Keratinocyte (primary cell): ENCODE data around the gene PNPLA8. TPM values are rescaled to one million over a fixed set of nuclear protein-coding genes. Genes with fewer than 3 reads are reported as not detected.

ENCODE experiments used
- DNase-seq: peaks from one replicate; pipeline ENCODE4 v3.0.0-alpha.2; 2011; ENCODE audit warnings: low read depth, missing footprints, low spot score
- FAIRE-seq: peaks from 2 replicates; lab custom pipeline; 2011; peaks lifted over from hg19 to GRCh38; lab: Jason Lieb, UNC
- H2AFZ ChIP-seq: 2 replicates; pipeline ENCODE4 v1.6.0; 2012; ENCODE audit warnings: low read length, control low read depth, inconsistent platforms; ENCODE audit not compliant: control insufficient read depth
- H3K27ac ChIP-seq: 2 replicates; pipeline ENCODE4 v1.5.1; 2011; ENCODE audit warnings: low read length; ENCODE audit not compliant: control insufficient read depth, insufficient read depth
- H3K27me3 ChIP-seq: 3 replicates; pipeline ENCODE4 v1.6.0; 2011; ENCODE audit warnings: low read length; ENCODE audit not compliant: control insufficient read depth, insufficient read depth; ENCODE audit errors: extremely low read depth
- H3K36me3 ChIP-seq, 2 experiments: 2 replicates in 1 of 2; 3 replicates in 1 of 2; pipeline ENCODE4 v1.5.1; 2011; ENCODE audit warnings: low read length in 2 of 2, mild to moderate bottlenecking in 1 of 2; ENCODE audit not compliant: control insufficient read depth in 2 of 2, insufficient read depth in 2 of 2; ENCODE audit errors: extremely low read depth in 1 of 2
- H3K4me1 ChIP-seq: 3 replicates; pipeline ENCODE4 v1.5.1; 2011; ENCODE audit warnings: low read length; ENCODE audit not compliant: control insufficient read depth, insufficient read depth; ENCODE audit errors: extremely low read depth
- H3K4me2 ChIP-seq: 3 replicates; pipeline ENCODE4 v1.6.0; 2011; ENCODE audit warnings: low read depth, low read length; ENCODE audit not compliant: control insufficient read depth, insufficient read depth; ENCODE audit errors: extremely low read depth
- H3K4me3 ChIP-seq, 3 experiments: fragments of 200-600 bp in 1 of 3; sonication (generic) in 1 of 3; 2 replicates in 2 of 3; 3 replicates in 1 of 3; pipeline ENCODE4 v1.5.1; 2011 to 2016; ENCODE audit warnings: low read length in 3 of 3, mild to moderate bottlenecking in 3 of 3, control low read depth in 2 of 3, inconsistent platforms in 1 of 3, low read depth in 1 of 3, mixed read lengths in 1 of 3, mixed run types in 1 of 3, moderate library complexity in 1 of 3; ENCODE audit not compliant: control insufficient read depth in 2 of 3, insufficient read depth in 2 of 3; ENCODE audit errors: extremely low read depth in 1 of 3
- H3K79me2 ChIP-seq: 2 replicates; pipeline ENCODE4 v1.6.0; 2012; ENCODE audit warnings: low read length; ENCODE audit not compliant: control insufficient read depth, insufficient read depth
- H3K9ac ChIP-seq: 3 replicates; pipeline ENCODE4 v1.6.0; 2011; ENCODE audit warnings: low read length; ENCODE audit not compliant: control insufficient read depth, insufficient read depth; ENCODE audit errors: extremely low read depth
- H3K9me1 ChIP-seq: 3 replicates; pipeline ENCODE4 v1.6.0; 2011; ENCODE audit warnings: low read length; ENCODE audit not compliant: control insufficient read depth, insufficient read depth; ENCODE audit errors: extremely low read depth
- H3K9me3 ChIP-seq: 2 replicates; pipeline ENCODE4 v1.5.1; 2012; ENCODE audit warnings: low read depth, low read length; ENCODE audit not compliant: control insufficient read depth
- H4K20me1 ChIP-seq: 3 replicates; pipeline ENCODE4 v1.6.0; 2011; ENCODE audit warnings: low read length; ENCODE audit not compliant: control insufficient read depth, insufficient read depth; ENCODE audit errors: extremely low read depth
- EZH2 ChIP-seq: IDR thresholded peaks from one replicate; pipeline ENCODE4 v1.6.1; 2012; ENCODE audit warnings: inconsistent platforms, mild to moderate bottlenecking, low read length, moderate library complexity
- dilution Hi-C: fragments of 300-500 bp; cut with MboI; formaldehyde crosslinking; loops from one replicate; pipeline ENCODE4 v1.7.0; 2020; ENCODE audit warnings: low sequenced_read_pairs; ENCODE audit not compliant: extremely low pct_ligation_motif_present
- polyA plus RNA-seq, 5 experiments: library from polyadenylated mRNA; depleted of rRNA in 3 of 5; stranded (reverse) in 3 of 5; stranded (forward) in 1 of 5; unstranded in 1 of 5; fragments of >200 nt; gene quantifications; 1 replicate in 1 of 5; 2 replicates in 3 of 5; 3 replicates in 1 of 5; pipeline versions ENCODE4 v1.2.1 to v1.2.3, GENCODE V29; 2011 to 2012; ENCODE audit warnings: missing spikeins in 2 of 5, low read depth in 1 of 5, low replicate concordance in 1 of 5
- TF ChIP-seq, protein P1 (sequence below), 3 experiments: IDR thresholded peaks in 1 of 3; conservative IDR thresholded peaks in 1 of 3; optimal IDR thresholded peaks in 1 of 3; 2 replicates in 2 of 3; 3 replicates in 1 of 3; pipeline versions ENCODE3 to v1.5.1; 2011; ENCODE audit warnings: low read length in 3 of 3, mild to moderate bottlenecking in 3 of 3, moderate library complexity in 2 of 3, control low read depth in 1 of 3, inconsistent platforms in 1 of 3; ENCODE audit not compliant: insufficient read depth in 2 of 3; ENCODE audit errors: extremely low read depth in 1 of 3

Gene PNPLA8
- polyA plus RNA-seq, 1 donor (not counting 4 experiments of a cell fraction or from before 2014, with no cell fraction given) = 23.1 TPM

GRCh38 chr7:108537229-108537628 lies 11.3 kb upstream of the PNPLA8 start:
- H3K9ac ChIP-seq = no peak overlapping the region
- no peak overlapping the region for H3K4me3 ChIP-seq
- no peak overlapping the region for H2AFZ ChIP-seq
- H3K27me3 ChIP-seq = no peaks in the 10 kb centered on the region
- FAIRE-seq (no peak), DNase-seq (no peak)
- H3K79me2 ChIP-seq = no peaks in the 10 kb centered on the region
- no peaks in the 10 kb centered on the region for H3K9me3 ChIP-seq
- H3K4me2 ChIP-seq = no peak overlapping the region
- TF ChIP-seq, protein P1, sequence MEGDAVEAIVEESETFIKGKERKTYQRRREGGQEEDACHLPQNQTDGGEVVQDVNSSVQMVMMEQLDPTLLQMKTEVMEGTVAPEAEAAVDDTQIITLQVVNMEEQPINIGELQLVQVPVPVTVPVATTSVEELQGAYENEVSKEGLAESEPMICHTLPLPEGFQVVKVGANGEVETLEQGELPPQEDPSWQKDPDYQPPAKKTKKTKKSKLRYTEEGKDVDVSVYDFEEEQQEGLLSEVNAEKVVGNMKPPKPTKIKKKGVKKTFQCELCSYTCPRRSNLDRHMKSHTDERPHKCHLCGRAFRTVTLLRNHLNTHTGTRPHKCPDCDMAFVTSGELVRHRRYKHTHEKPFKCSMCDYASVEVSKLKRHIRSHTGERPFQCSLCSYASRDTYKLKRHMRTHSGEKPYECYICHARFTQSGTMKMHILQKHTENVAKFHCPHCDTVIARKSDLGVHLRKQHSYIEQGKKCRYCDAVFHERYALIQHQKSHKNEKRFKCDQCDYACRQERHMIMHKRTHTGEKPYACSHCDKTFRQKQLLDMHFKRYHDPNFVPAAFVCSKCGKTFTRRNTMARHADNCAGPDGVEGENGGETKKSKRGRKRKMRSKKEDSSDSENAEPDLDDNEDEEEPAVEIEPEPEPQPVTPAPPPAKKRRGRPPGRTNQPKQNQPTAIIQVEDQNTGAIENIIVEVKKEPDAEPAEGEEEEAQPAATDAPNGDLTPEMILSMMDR (optimal IDR thresholded peaks at IDR 0.05 in 1 of 3, IDR thresholded peaks at IDR 0.05 in 1 of 3, conservative IDR thresholded peaks at IDR 0.05 in 1 of 3; ENCODE audit: extremely low read depth in 1 of 3, insufficient read depth in 2 of 3, low read length in 3 of 3) = no peak
- no peak for TF ChIP-seq EZH2
- H4K20me1 ChIP-seq = no peaks in the 10 kb centered on the region
- H3K9me1 ChIP-seq = no peaks in the 10 kb centered on the region
- no peak overlapping the region for H3K27ac ChIP-seq
- H3K4me1 ChIP-seq = no peaks in the 10 kb centered on the region
- H3K36me3 ChIP-seq = no peaks in the 10 kb centered on the region
- dilution Hi-C loops = no loop called here

- H3K4me1 ChIP-seq = no peaks in the 10 kb centered on the region
- H3K9me3 ChIP-seq = no peaks in the 10 kb centered on the region
- no peak for FAIRE-seq
- no peaks in the 10 kb centered on the region for H3K9me1 ChIP-seq
- no peak for DNase-seq
- H4K20me1 ChIP-seq = no peaks in the 10 kb centered on the region
- no peak overlapping the region for H2AFZ ChIP-seq
- no peaks in the 10 kb centered on the region for H3K27me3 ChIP-seq
- H3K36me3 ChIP-seq = no peaks in the 10 kb centered on the region
- no peak for TF ChIP-seq EZH2
- TF ChIP-seq, protein P1 (optimal IDR thresholded peaks at IDR 0.05 in 1 of 3, IDR thresholded peaks at IDR 0.05 in 1 of 3, conservative IDR thresholded peaks at IDR 0.05 in 1 of 3; ENCODE audit: extremely low read depth in 1 of 3, insufficient read depth in 2 of 3, low read length in 3 of 3) = no peak
- H3K9ac ChIP-seq = no peak overlapping the region
- dilution Hi-C loops = no loop called here
- H3K4me2 ChIP-seq = no peak overlapping the region
- no peak overlapping the region for H3K4me3 ChIP-seq
- no peaks in the 10 kb centered on the region for H3K79me2 ChIP-seq
- H3K27ac ChIP-seq = no peak overlapping the region
These were observed 9.8 kb upstream of the PNPLA8 start for GRCh38 chr7:108535744-108536143.
